A172 (cell line): ENCODE results near the gene LETM1. TPM values are rescaled to one million over a fixed set of nuclear protein-coding genes. Genes with fewer than 3 reads are reported as not detected.
"Not testable (repeated sequence)": the region's sequence is repeated elsewhere in the genome, so short reads cannot be mapped to it uniquely, and the experiment has no call there.

ENCODE experiments used
- DNase-seq: peaks from one replicate; pipeline ENCODE4 v3.0.0-alpha.2; 2015; ENCODE audit warnings: low spot score
- total RNA-seq: library from RNA; depleted of rRNA; stranded (reverse); fragments of >200 nt; shearing (Covaris generic); gene quantifications from 2 replicates; pipeline ENCODE4 v1.2.3, GENCODE V29; 2014

Gene LETM1
- total RNA-seq, 1 experiment from 2014 or later, result 55.6 TPM

DNA sequence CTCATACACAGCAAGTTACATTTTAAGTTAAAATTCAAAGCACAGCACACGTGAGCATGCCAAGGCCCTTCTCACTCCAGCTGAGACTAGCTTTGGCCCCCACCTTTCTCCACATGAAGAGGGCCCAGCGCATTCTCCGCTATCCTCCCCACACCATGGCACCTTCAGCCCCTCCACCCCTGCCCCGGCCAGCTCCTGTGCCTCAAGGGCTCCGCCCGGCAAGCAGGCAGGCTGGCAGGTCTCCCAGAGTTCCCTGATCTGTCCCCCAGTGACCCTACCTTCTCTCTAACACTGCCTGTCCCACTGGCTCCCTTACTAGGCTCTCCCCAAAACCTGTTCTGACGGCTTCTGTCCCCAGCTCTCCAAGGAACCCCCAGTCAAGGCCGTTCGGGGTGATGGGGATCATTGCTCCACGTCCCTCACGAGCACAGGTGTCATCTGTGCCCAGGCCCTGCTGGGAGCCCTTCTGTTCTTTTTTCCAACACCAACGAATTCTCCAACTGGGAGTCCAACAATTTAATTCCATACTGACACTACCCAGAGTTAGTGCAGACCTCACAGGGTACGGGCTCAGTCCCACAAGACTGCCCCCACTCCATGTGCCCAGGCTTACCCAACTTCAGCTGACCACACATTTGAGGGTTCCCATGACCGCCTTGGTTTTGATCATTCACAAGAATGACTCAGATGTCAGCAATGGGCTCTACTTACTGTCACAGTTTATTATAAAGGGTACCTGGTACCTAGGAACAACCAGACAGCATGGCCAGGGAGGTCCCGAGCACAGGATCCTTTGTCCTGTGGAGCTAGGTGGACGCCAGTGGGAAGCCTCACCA is 4.2 kb downstream of the LETM1 start:
- DNase-seq, result no peak

DNA sequence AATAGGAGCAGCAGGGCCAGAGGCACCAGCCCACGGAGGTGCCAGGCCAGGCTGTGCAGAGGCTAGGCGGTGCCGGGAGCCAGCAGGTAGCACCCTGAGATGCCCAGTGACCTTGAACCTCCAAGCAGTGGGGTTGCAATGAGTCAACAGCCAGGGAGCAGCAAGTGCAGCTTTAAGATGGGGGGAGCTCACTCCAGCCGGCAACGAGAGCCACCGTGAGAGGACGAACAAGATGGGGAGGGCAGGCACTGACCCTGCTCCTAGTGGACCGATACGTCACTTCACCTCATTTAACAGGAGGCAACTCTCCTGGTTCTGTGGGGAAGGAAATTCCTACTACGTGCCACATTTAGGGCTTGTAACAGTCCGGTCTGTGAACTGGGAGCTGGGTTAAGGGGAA is 4.8 kb downstream of the LETM1 start:
- DNase-seq, result no peak

DNA sequence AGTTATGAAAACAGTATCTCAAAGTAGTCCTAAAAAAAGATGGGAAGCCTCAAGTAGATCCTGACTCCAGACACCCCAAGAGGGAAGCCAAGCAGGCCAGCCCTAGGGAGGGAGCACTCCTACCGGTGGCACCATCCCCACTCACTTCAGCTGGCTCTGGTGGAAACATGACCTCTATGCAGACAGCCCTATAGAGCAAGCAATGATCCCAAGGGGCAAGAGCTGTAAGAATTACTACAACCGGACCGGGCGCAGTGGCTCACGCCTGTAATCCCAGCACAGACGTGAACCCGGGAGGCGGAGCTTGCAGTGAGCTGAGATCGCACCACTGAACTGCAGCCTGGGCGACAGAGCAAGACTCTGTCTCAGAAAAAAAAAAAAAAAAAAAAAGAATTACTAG is 5.7 kb downstream of the LETM1 start:
- no peak for DNase-seq

DNA sequence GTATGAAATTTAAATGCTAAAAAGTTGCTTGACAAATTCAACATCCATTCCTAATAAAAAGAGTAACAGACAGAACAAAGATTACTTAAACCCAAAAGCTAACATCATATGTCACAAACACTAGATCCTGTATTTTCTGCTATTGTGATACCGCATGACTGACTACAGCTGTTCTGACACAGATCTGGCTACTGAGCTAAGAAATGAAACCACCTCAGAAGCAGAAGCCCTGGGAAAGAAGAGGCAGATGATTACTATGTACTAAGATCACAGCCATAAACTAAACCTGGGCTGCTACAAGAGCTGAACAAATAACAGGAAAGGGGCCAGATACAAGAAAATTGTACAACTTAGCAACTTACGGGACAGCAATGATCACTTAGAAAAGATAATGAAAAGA is 9.4 kb downstream of the LETM1 start:
- no peak for DNase-seq

DNA sequence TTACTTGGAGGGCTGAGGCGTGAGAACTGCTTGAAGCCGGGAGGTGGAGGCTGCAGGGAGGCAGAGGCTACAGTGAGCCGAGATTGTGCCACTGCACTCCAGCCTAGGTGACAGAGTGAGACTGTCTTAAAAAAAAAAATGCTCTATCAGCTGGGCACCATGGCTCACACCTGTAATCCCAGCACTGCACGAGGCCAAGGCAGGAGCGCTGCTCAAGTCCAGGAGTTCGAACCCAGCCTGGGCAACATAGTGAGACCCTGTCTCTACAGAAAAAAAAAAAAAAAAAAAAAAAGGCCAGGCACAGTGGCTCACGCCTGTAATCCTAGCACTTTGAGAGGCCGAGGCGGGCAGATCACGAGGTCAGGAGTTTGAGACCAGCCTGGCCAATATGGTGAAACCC is 11.3 kb downstream of the LETM1 start:
- not testable (repeated sequence) for DNase-seq

DNA sequence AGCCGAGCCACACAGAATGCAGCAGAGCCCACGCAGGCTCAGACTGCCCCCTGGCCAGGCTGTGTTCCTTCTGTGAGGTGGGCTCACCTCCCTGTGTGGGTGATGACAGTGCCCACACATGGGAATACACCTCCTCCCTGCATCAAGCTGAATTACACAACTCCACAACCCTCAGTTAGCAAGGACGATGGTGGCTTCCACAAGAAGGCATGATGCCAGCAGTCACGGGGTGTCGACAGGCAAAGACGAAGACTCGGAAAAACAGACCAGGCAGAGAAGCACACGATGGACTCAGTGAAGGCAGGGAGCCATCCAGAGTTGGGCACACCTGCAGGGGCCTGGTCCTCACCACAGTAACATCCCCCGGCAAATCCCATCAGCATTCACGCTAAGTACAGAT is 12.1 kb downstream of the LETM1 start:
- DNase-seq, result no peak

DNA sequence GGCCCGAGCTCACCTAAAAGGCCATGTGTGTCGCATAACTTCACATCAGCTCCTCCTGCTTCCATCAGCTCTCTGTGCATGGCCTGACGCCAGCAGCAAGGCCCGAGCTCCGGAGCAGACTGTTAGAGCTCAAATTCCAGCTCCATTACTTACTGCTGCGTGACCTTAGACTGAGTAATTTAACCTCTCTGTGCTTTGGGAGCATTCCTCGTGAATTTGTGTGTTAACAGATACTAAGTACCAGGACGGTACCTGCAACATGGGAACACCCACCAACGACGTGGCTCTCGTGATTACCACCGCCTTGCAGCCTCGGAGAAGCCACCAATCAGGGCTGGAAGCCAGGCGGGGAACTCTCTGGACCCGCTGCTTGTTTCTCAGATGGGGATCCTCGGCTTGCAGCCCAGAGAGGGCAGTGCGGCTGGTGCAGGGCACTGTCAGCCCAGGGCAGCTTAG is 12.9 kb downstream of the LETM1 start:
- DNase-seq, result peak; percentile 69

DNA sequence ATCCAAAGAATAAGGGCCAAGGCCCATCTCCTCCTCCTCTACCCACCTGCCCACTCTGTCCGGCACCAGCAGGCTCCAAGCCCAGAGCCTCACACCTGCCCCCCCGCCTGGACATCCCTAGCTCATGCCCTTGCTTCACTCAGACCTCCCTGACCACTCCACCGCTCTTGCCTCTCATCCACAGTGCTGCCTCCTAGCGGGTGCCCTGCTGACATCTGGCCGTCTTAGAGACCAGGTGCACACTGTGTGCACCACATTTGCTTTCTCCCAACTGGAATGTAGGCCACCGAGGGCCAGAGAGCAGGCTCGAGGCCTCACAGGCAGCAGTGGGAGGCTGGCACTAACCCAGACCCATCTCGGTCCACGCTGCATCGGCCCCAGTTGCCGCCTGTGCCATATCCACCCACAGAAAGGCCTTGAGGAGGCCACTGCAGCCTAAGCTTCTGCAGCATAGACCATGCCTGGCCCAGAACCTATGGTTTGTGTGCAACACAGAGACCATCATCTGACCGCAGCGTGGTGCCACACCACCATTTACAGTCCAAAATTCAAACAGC is 13.5 kb downstream of the LETM1 start:
- DNase-seq, result no peak

DNA sequence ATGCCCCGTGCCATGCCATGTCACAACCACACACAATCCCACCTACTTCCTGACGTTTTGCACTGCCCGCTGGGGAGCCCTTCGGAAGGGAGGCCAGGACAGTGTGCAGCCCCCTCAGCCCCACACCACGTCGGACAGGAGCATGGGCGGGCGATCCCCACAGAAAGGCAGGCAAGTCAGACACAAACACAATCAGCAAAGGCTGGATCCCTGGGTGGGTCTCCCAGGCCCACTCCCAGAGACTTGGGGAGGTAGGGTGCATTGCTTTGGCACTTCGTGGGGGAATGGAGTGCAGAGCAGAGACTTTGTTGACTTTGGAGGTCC is 14.1 kb downstream of the LETM1 start:
- no peak for DNase-seq

DNA sequence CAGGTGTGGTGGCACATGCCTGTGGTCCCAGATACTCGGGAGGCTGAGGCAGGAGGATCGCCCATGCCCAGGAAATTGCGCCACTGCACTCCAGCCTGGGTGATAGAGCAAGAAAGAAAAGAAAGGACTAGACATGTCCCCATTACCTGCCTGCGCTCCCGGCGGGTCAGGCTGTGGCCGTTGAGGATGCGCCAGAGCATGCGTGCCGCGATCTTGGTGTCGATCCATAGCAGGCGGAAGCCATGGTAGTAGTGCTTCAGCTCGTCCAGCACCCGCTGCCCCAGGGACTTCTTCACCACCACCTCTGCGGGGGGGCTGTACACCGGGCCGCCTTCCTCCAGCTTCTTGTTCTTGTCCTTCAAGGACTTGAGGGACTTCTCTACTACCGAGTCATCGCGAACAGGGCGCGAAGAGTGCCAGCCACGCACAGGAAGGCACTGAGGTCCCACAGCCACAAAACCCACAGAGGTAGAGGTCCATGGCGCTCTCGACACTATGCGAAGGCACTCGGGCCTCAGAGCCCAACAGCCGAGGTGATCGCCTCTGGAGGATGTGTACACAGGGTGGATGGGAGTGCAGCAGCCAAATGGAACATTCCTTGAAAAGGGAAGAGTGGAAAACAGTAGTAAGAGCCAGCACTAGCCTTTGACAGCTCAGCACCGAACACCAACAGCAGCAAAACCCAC is 14.6 kb downstream of the LETM1 start:
- DNase-seq, result no peak

DNA sequence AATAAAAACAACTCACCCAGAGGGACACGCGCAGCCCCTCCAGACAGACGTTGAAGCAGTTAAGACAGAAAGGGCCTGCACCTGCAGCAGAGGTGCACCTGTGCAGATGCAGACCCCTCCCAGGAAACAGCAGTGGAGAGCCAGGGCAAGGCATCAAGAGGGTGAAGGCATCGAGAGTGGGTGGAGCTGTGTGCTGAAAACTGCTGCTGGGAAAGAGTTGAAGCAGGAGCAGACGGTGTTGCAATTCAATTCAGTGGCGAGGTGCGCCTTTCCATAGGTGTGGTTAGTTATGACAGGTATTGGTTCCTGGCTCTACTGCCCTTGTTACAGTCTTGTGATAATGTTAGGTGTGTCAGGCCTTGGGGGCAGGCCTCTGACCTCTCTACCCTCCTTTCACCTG is 16.7 kb downstream of the LETM1 start:
- no peak for DNase-seq

DNA sequence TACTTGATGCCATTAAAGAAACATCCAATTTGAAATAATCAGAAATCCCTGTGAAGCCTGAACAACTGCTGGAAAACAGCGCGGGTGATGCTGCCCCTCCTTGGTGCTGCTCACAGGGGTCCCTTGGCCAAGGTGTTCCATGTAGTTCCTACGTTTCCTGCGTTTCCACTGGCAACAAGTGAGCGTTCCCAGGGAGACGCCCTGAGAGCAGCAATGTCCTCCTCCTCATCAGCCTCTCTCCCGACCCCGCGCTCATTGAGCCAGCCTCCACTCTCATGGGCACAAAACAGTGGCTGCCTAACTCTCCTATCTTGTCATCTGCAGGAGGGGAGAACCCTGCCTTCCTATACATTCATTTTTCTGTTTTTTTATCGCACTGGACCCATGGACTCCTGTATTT is 18.9 kb downstream of the LETM1 start:
- DNase-seq, result no peak

DNA sequence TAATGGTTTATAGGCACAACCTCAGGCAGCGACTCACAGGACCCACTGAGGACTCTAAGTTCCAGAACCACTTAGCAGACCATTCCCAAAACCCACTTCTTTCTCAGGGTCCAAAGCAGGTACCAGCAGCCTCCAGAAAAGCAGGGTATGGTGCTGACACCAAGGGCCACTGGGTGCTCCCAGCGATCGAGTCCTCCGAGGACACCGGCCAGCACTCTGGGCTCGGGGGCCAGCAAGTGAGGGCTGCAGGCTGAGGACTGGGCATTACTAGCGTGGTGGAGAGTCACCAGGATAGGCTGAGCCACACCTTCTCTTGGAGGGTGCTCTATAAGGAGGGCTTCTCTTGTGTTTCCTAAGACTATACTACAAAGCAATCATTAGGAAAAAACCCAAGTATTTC is 19.3 kb downstream of the LETM1 start:
- no peak for DNase-seq

DNA sequence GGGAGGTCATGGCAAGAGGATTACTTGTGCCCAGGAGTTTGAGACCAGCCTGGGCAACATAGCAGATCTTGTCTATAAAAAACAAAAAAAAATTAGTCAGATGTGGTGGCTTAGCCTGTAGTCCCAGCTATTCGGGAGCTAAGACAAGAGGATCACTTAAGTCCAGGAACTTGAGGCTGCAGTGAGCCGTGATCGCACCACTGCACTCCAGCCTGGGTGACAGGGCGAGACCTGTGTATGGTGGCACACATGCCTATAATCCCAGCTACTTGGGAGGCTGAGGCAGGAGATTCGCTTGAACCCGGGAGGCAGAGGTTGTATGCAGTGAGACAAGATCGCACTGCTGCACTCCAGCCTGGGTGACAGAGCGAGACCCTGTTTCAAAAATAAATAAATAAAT is 20.1 kb downstream of the LETM1 start:
- not testable (repeated sequence) for DNase-seq

DNA sequence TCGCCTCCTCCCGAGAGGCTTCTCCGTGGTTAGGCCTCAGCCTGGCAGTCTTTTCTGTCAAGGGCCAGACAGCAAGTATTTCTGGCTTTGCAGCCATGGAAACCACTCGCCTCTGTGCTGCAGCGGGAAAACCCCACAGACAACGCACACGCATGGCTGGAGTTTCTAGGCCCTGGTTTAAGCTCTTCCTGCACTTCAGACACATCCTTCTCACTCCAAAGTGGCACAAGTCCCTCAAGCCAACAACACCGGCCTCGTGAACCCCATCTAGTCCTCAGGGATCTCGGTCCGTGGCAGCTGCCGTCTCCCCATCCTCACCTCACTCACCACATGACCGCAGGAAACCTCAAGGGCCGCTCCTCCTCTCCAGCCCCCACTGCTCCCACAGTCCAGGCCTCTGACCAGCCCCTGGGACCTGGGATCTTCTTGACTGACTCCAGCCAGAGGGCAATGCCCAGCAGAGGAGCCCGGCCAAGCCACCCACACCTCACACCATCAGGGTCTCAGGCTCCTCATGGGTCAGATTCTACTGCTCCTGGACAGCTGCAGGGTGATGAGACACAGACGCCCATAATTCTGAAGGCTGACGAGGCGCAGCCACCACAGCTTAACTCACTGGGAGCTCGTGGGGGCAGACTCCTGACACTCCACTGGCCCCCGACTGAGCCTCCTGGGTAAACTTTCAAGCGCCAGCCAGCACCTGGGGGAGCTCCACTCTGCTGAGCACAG is 21.7 kb downstream of the LETM1 start:
- DNase-seq, result no peak

DNA sequence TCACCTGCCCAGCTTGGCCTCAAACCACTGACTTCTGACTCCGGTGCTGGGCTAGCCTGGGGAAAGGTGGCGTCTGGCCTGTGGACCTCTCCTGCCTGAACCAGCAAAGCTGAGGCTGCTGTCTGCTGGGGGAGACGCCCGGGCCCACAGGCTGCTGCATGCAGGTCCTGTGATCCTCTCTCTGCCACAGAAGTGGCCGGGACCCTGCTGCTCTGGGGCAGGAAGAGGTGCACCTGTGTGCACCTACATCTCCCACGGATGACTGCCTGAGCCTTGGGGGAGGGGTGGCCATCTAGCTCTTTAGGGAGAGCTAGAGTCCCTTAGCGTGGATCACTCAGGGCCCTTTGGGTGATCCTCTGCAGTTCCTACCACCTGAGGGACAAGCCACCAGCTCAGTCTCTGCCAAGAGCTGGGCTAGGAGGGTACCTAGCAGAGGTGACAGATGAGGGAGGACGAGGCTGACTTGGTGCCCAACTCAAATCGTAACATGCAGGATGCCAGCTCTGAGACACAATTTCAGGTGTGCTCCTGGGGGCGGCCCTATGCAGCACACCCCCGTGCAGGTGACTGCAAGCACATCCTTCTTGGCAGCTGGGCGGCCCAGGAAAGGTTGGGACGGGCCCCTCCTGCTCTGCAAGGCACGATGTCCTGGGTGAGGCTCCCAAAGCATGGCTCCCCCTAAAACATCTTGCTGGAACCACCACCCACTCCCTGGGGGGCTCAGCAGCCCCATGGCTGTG is 22.5 kb downstream of the LETM1 start:
- DNase-seq, result no peak

DNA sequence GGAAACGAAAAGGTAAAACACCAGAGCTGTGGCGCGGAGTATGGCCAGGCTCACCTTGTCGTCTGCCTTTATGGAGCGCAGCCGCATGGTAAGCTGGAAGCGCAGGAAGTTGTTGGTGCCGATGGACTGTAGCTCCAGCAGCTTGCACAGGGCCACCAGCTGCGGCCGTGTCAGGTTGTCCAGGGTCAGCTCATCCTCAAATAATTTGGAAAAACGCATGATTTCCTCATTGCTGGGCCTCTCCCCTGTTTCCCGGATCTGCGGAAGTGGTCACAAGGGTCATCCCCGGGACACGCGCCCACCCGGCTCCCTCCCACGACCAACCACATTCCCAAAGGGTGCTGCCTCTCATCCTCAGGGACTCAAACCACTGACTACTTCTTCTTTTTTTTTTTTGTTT is 23.3 kb downstream of the LETM1 start:
- no peak for DNase-seq

DNA sequence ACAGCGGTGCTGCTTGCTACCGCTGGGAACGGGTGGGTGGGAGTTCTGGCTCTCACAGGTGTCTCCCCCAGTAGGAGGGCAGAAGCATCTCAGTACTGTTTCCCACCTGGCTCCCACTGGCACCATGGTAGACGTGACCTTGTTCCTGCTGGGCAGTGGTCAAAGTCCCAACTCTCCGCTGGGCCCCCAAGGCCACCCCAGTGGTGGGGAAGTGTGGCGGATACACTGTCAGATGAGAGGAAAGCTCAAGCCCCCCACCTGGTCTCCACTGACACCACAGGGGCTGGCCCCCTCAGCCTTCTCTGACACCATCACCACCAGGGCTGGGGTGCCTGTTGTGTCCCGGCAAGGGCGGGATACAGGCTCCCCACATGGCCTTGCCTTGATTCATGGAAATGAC is 24.6 kb downstream of the LETM1 start:
- DNase-seq, result no peak

DNA sequence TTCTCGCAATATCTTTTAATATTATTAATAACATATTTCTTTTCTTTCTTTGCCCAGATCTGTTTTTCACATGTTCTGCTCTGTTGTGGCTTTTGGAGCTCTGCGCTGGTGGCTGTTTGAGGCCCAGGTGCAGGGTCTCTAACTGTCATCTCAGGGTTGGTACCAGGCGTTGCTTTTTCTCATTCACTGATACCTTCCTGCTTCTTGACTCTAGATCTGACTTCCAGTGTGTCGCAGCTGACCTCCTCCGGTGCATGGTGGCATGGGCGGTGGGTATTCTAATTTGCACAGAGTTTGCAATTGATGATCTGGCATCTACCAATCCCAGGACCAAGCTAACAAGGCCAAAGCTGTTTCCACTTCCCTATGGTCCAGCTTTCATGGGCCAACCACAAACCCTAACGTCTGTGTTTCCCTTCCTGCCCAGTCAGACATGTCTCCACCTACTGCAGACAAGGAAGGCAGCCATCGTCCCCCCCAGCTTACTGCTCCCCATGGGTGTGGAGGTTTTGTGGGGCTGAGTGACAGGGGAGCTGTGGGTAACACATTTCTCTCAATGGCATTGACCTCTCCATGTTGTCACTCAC is 25.2 kb downstream of the LETM1 start:
- DNase-seq, result no peak

DNA sequence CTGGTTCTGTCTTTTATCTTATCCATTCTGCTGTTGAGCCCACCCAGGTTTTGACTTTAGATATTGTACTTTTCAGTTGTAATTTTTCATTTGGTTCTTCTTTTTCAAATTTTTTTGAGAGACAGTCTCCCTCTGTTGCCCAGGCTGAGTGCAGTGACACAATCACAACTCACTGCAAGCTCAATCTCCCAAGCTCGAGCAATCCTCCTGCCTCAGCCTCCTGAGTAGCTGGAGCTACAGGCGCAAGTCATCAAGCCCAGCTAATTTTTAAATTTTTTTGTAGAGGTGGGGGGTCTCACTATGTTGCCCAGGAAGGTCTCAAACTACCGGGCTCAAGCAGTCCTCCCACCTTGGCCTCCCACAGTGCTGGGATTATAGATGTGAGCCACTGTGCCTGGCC is 25.7 kb downstream of the LETM1 start:
- DNase-seq, result no peak
